HG02759 (cell line): Measurements from ENCODE around the gene SH3YL1.
A peak's percentile ranks its signal among the peaks of the same experiment; 100 is the strongest.

Source experiments
- ATAC-seq: cut with Tn5 transposase; IDR thresholded peaks from one replicate; pipeline ENCODE4 v1.9.1; 2021; ENCODE audit warnings: mild to moderate bottlenecking, moderate library complexity; ENCODE audit not compliant: unreplicated experiment

Gene SH3YL1

GRCh38 chr2:258933-259332 is 4.9 kb downstream of the SH3YL1 start:
- no peak for ATAC-seq

- ATAC-seq = no peak
These were observed 6.0 kb downstream of the SH3YL1 start for GRCh38 chr2:257842-258241.

- no peak for ATAC-seq
These were observed 6.4 kb downstream of the SH3YL1 start for GRCh38 chr2:257429-257828.

GRCh38 chr2:256094-256493 is 7.7 kb downstream of the SH3YL1 start:
- ATAC-seq = no peak

GRCh38 chr2:255195-255594 is 8.6 kb downstream of the SH3YL1 start:
- no peak for ATAC-seq

GRCh38 chr2:254241-254640 is 9.6 kb downstream of the SH3YL1 start:
- no peak for ATAC-seq

GRCh38 chr2:253202-253638 is 10.6 kb downstream of the SH3YL1 start:
- ATAC-seq = no peak

- no peak for ATAC-seq
These were observed 11.7 kb downstream of the SH3YL1 start for GRCh38 chr2:252001-252602.

GRCh38 chr2:249538-250042 is 14.2 kb downstream of the SH3YL1 start:
- no peak for ATAC-seq

GRCh38 chr2:248724-249123 is 15.1 kb downstream of the SH3YL1 start:
- ATAC-seq = no peak

GRCh38 chr2:246489-247144 is 17.2 kb downstream of the SH3YL1 start:
- ATAC-seq = peak; percentile 53

- no peak for ATAC-seq
These were observed 19.3 kb downstream of the SH3YL1 start for GRCh38 chr2:244547-244946.

- no peak for ATAC-seq
These were observed 25.0 kb downstream of the SH3YL1 start for GRCh38 chr2:238869-239268.

- no peak for ATAC-seq
These were observed 25.4 kb downstream of the SH3YL1 start for GRCh38 chr2:238431-238830.

GRCh38 chr2:237878-238277 is 26.0 kb downstream of the SH3YL1 start:
- no peak for ATAC-seq

- no peak for ATAC-seq
These were observed 26.8 kb downstream of the SH3YL1 start for GRCh38 chr2:236993-237539.

- no peak for ATAC-seq
These were observed 29.4 kb downstream of the SH3YL1 start for GRCh38 chr2:234421-234820.

- no peak for ATAC-seq
These were observed 30.8 kb downstream of the SH3YL1 start for GRCh38 chr2:233030-233429.

- ATAC-seq = no peak
These were observed 32.2 kb downstream of the SH3YL1 start for GRCh38 chr2:231521-232185.

GRCh38 chr2:228518-229278 is 35.1 kb downstream of the SH3YL1 start:
- ATAC-seq = no peak

GRCh38 chr2:228115-228514 is 35.7 kb downstream of the SH3YL1 start:
- no peak for ATAC-seq
